Panc1 (cell line): ENCODE data around the gene TDRD7. TPM values are rescaled to one million over a fixed set of nuclear protein-coding genes. Genes with fewer than 3 reads are reported as not detected.

Experiments
- ATAC-seq: fragments of 200-7000 bp; cut with Tn5 transposase; 2 replicates; pipeline ENCODE4 v1.9.1; 2020; ENCODE audit warnings: mild to moderate bottlenecking, moderate library complexity
- BruUV-seq: library from RNA; stranded (reverse); fragments of 400-500 nt; replicated peaks from 2 replicates; lab custom pipeline; 2021; lab: Mats Ljungman, UMichigan
- CTCF ChIA-PET: fragments of 300-600 bp; sonication (Branson Sonifier 250); formaldehyde crosslinking; loops from one replicate; lab custom pipeline; 2022; ENCODE audit warnings: antibody characterized with exemption; lab: Charles Lee
- POLR2A ChIA-PET: fragments of 300-600 bp; sonication (Branson Sonifier 250); formaldehyde crosslinking; loops from one replicate; lab custom pipeline; 2022; ENCODE audit warnings: antibody characterized with exemption; lab: Charles Lee
- DNase-seq: peaks from one replicate; pipeline ENCODE4 v3.0.0-alpha.2; 2010; ENCODE audit warnings: low read depth, low spot score
- H3K27ac ChIP-seq: 2 replicates; pipeline ENCODE4 v1.5.1; 2011; ENCODE audit warnings: mild to moderate bottlenecking, low read length, inconsistent platforms
- H3K27me3 ChIP-seq: fragments of 200-500 bp; sonication (Bioruptor generic); 2 replicates; pipeline ENCODE4 v1.6.0; 2014; ENCODE audit warnings: low read length, inconsistent platforms; ENCODE audit not compliant: control insufficient read depth, insufficient read depth
- H3K36me3 ChIP-seq: fragments of 200-500 bp; sonication (Bioruptor generic); 2 replicates; pipeline ENCODE4 v1.5.1; 2014; ENCODE audit warnings: inconsistent platforms, mild to moderate bottlenecking, low read length, moderate library complexity; ENCODE audit not compliant: control insufficient read depth, insufficient read depth
- H3K4me1 ChIP-seq: 2 replicates; pipeline ENCODE4 v1.5.1; 2011; ENCODE audit warnings: inconsistent platforms, mild to moderate bottlenecking, low read length, moderate library complexity; ENCODE audit not compliant: control insufficient read depth, insufficient read depth
- H3K4me3 ChIP-seq, 2 experiments: 2 replicates each; pipeline ENCODE4 v1.5.1; 2011 to 2012; ENCODE audit warnings: low read depth in 2 of 2, low read length in 2 of 2, mild to moderate bottlenecking in 2 of 2, inconsistent platforms in 1 of 2, moderate library complexity in 1 of 2
- H3K9me3 ChIP-seq: fragments of 200-500 bp; sonication (Bioruptor generic); 2 replicates; pipeline ENCODE4 v1.5.1; 2014; ENCODE audit warnings: low read depth, mild to moderate bottlenecking, inconsistent platforms, low read length, moderate library complexity; ENCODE audit not compliant: control insufficient read depth, insufficient read depth
- POLR2AphosphoS5 ChIP-seq: IDR thresholded peaks from 2 replicates; pipeline ENCODE4 v1.6.1; 2012; ENCODE audit warnings: mild to moderate bottlenecking, low read depth, low read length, moderate library complexity
- SIN3A ChIP-seq: IDR thresholded peaks from 2 replicates; pipeline ENCODE4 v1.6.1; 2012; ENCODE audit warnings: low read depth, mild to moderate bottlenecking, low read length, moderate library complexity, borderline replicate concordance; ENCODE audit not compliant: insufficient read depth
- TCF7L2 ChIP-seq: IDR thresholded peaks from 2 replicates; pipeline ENCODE4 v1.6.1; 2011; ENCODE audit warnings: mild to moderate bottlenecking, low read depth, low read length, inconsistent platforms
- in situ Hi-C: cut with HindIII; loops from 2 replicates; pipeline ENCODE4 v1.10.0; 2016; ENCODE audit warnings: low sequenced_read_pairs, low pct_unique_long_range_greater_than_20kb
- intact Hi-C: fragments of 100-400 bp; cut with micrococcal nuclease; formaldehyde crosslinking; loops from one replicate; pipeline ENCODE4 v1.10.0; 2022; ENCODE audit not compliant: unreplicated experiment
- total RNA-seq: library from RNA; stranded (reverse); gene quantifications from one replicate; pipeline ENCODE4 v1.2.1, GENCODE V29; 2021; ENCODE audit not compliant: unreplicated experiment
- TF ChIP-seq, protein P1 (sequence below): fragments of 450-650 bp; IDR thresholded peaks from 2 replicates; pipeline ENCODE4 v1.5.1; 2017; ENCODE audit warnings: mild to moderate bottlenecking
- TF ChIP-seq, protein P2 (sequence below), 2 experiments: IDR thresholded peaks; 2 replicates each; pipeline ENCODE4 v1.6.1; 2011 to 2012; ENCODE audit warnings: low read depth in 2 of 2, control low read depth in 1 of 2, low read length in 1 of 2, mild to moderate bottlenecking in 1 of 2, moderate library complexity in 1 of 2; ENCODE audit not compliant: insufficient read depth in 1 of 2

Gene TDRD7
- total RNA-seq, 1 experiment from 2014 or later = 10.6 TPM

DNA sequence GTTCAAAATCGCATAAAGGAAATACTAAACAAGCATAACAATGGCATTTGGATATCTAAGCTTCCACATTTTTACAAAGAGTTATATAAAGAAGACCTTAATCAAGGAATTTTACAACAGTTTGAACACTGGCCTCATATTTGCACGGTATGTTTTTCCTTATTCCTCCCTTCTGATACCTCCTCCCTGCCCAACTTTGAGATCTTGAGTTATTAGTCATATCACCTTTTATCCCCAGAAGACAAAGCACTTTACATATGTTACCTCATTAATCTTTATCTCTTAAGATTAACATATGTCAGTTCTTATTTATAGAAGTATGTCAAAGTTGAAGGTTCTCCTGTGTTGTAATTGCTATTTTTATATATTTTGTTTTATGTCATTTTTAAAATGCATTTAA lies 29.8 kb downstream of the TDRD7 start:
- H3K4me3 ChIP-seq = no peak overlapping the region
- intact Hi-C loops (no loop called here), in situ Hi-C loops (no loop called here)
- DNase-seq = no peak
- TF ChIP-seq, protein P1, sequence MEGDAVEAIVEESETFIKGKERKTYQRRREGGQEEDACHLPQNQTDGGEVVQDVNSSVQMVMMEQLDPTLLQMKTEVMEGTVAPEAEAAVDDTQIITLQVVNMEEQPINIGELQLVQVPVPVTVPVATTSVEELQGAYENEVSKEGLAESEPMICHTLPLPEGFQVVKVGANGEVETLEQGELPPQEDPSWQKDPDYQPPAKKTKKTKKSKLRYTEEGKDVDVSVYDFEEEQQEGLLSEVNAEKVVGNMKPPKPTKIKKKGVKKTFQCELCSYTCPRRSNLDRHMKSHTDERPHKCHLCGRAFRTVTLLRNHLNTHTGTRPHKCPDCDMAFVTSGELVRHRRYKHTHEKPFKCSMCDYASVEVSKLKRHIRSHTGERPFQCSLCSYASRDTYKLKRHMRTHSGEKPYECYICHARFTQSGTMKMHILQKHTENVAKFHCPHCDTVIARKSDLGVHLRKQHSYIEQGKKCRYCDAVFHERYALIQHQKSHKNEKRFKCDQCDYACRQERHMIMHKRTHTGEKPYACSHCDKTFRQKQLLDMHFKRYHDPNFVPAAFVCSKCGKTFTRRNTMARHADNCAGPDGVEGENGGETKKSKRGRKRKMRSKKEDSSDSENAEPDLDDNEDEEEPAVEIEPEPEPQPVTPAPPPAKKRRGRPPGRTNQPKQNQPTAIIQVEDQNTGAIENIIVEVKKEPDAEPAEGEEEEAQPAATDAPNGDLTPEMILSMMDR = no peak
- TF ChIP-seq POLR2AphosphoS5 (no peak), TCF7L2 (no peak), SIN3A (no peak)
- TF ChIP-seq, protein P2, sequence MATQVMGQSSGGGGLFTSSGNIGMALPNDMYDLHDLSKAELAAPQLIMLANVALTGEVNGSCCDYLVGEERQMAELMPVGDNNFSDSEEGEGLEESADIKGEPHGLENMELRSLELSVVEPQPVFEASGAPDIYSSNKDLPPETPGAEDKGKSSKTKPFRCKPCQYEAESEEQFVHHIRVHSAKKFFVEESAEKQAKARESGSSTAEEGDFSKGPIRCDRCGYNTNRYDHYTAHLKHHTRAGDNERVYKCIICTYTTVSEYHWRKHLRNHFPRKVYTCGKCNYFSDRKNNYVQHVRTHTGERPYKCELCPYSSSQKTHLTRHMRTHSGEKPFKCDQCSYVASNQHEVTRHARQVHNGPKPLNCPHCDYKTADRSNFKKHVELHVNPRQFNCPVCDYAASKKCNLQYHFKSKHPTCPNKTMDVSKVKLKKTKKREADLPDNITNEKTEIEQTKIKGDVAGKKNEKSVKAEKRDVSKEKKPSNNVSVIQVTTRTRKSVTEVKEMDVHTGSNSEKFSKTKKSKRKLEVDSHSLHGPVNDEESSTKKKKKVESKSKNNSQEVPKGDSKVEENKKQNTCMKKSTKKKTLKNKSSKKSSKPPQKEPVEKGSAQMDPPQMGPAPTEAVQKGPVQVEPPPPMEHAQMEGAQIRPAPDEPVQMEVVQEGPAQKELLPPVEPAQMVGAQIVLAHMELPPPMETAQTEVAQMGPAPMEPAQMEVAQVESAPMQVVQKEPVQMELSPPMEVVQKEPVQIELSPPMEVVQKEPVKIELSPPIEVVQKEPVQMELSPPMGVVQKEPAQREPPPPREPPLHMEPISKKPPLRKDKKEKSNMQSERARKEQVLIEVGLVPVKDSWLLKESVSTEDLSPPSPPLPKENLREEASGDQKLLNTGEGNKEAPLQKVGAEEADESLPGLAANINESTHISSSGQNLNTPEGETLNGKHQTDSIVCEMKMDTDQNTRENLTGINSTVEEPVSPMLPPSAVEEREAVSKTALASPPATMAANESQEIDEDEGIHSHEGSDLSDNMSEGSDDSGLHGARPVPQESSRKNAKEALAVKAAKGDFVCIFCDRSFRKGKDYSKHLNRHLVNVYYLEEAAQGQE (IDR thresholded peaks at IDR 0.05; ENCODE audit: insufficient read depth in 1 of 2, low read depth in 2 of 2, low read length in 1 of 2) = no peak
- H3K9me3 ChIP-seq = no peaks in the 10 kb centered on the region
- no peak overlapping the region for H3K27ac ChIP-seq
- ChIA-PET CTCF (no interaction called here), POLR2A (no interaction called here)
- H3K27me3 ChIP-seq = no peaks in the 10 kb centered on the region
- no peak for ATAC-seq
- no peaks in the 10 kb centered on the region; the same call in 1 of the 2 replicates for H3K36me3 ChIP-seq
- no peaks in the 10 kb centered on the region for H3K4me1 ChIP-seq
- no TSS peak for BruUV-seq

DNA sequence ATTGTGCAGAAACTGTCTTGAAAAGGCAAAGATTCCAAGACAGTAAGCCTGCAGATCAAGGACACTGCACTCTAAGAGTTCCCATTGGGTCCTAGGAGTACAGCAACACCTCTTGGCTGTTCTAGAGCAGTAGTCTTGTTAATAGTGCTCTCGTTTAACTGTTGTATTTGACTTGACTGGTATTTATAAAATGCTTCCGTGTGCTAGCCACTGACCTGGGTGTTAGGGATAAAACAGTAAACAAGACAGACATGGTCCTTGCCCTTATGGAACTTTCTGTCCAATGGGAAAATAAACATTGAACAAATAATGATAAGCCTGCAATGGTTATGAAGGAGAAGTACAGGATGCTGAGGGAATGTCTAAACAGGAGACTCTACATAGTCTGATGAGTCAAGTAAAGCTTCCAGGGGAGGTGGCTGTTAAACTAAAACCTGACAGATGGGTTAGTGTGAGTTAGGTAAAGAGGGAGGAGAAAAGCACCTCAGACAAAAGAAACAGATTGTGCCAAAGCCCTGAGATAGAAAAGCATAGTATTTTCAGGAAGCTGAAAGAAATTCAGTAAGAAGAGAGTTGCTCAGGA lies 33.3 kb downstream of the TDRD7 start:
- TF ChIP-seq TCF7L2 = no peak
- no peak for TF ChIP-seq SIN3A
- TF ChIP-seq, protein P1 = no peak
- Histone ChIP-seq H3K4me1 (no peaks in the 10 kb centered on the region), H3K4me3 (no peak overlapping the region), H3K27ac (no peak overlapping the region), H3K9me3 (no peaks in the 10 kb centered on the region), H3K36me3 (no peaks in the 10 kb centered on the region; the same call in 1 of the 2 replicates), H3K27me3 (no peaks in the 10 kb centered on the region)
- DNase-seq (no peak), ATAC-seq (no peak)
- CTCF ChIA-PET = no interaction called here
- in situ Hi-C loops = no loop called here
- BruUV-seq = no TSS peak
- intact Hi-C loops = no loop called here
- POLR2A ChIA-PET = no interaction called here
